ENCODE data around the gene RAPGEF6.

Gene RAPGEF6

GRCh38 chr5:131541071-131541470 lies 94.0 kb downstream of the RAPGEF6 start:
- no peak for DNase-seq (ENCODE audit: low read depth)

GRCh38 chr5:131539251-131539650 lies 95.8 kb downstream of the RAPGEF6 start:
- no peak for DNase-seq (ENCODE audit: low read depth)

GRCh38 chr5:131538177-131538593 lies 96.8 kb downstream of the RAPGEF6 start:
- DNase-seq (ENCODE audit: low read depth) = no peak

GRCh38 chr5:131536850-131537448 lies 98.1 kb downstream of the RAPGEF6 start:
- DNase-seq (ENCODE audit: low read depth) = no peak

- no peak for DNase-seq (ENCODE audit: low read depth)
Measured at GRCh38 chr5:131536211-131536826, 98.7 kb downstream of the RAPGEF6 start.

GRCh38 chr5:131534974-131535373 lies 100.1 kb downstream of the RAPGEF6 start:
- DNase-seq (ENCODE audit: low read depth) = no peak

GRCh38 chr5:131533836-131534235 lies 101.2 kb downstream of the RAPGEF6 start:
- no peak for DNase-seq (ENCODE audit: low read depth)

GRCh38 chr5:131532031-131532640 lies 102.9 kb downstream of the RAPGEF6 start:
- DNase-seq (ENCODE audit: low read depth) = no peak

- no peak for DNase-seq (ENCODE audit: low read depth)
Measured at GRCh38 chr5:131530706-131531331, 104.2 kb downstream of the RAPGEF6 start.

GRCh38 chr5:131528682-131529081 lies 106.3 kb downstream of the RAPGEF6 start:
- DNase-seq (ENCODE audit: low read depth) = no peak

- DNase-seq (ENCODE audit: low read depth) = no peak
Measured at GRCh38 chr5:131525805-131526204, 109.2 kb downstream of the RAPGEF6 start.

- no peak for DNase-seq (ENCODE audit: low read depth)
Measured at GRCh38 chr5:131524431-131524830, 110.6 kb downstream of the RAPGEF6 start.

- no peak for DNase-seq (ENCODE audit: low read depth)
Measured at GRCh38 chr5:131523500-131524185, 111.4 kb downstream of the RAPGEF6 start.

- DNase-seq (ENCODE audit: low read depth) = no peak
Measured at GRCh38 chr5:131521252-131521651, 113.8 kb downstream of the RAPGEF6 start.

- DNase-seq (ENCODE audit: low read depth) = no peak
Measured at GRCh38 chr5:131515348-131515747, 119.7 kb downstream of the RAPGEF6 start.

- no peak for DNase-seq (ENCODE audit: low read depth)
Measured at GRCh38 chr5:131514316-131515283, 120.4 kb downstream of the RAPGEF6 start.

- DNase-seq (ENCODE audit: low read depth) = no peak
Measured at GRCh38 chr5:131513780-131514179, 121.2 kb downstream of the RAPGEF6 start.

GRCh38 chr5:131511934-131512333 lies 123.1 kb downstream of the RAPGEF6 start:
- no peak for DNase-seq (ENCODE audit: low read depth)

GRCh38 chr5:131509801-131510200 lies 125.2 kb downstream of the RAPGEF6 start:
- no peak for DNase-seq (ENCODE audit: low read depth)

GRCh38 chr5:131505237-131505908 lies 129.7 kb downstream of the RAPGEF6 start:
- no peak for DNase-seq (ENCODE audit: low read depth)

GRCh38 chr5:131496400-131496713 lies 138.7 kb downstream of the RAPGEF6 start:
- no peak for DNase-seq (ENCODE audit: low read depth)

Measured in GM04503 (cell line).